Hepatocyte (in vitro differentiated cells): Measurements from ENCODE around the gene UNC45B.

Experiments
- CTCF ChIP-seq: fragments of 200-600 bp; sonication (generic); IDR thresholded peaks from 2 replicates; pipeline ENCODE4 v1.5.1; 2016; ENCODE audit warnings: antibody characterized with exemption, mild to moderate bottlenecking; ENCODE audit not compliant: poor library complexity
- EZH2 ChIP-seq: fragments of 200-600 bp; sonication (generic); IDR thresholded peaks from 2 replicates; pipeline ENCODE4 v1.6.1; 2016; ENCODE audit warnings: antibody characterized with exemption, mild to moderate bottlenecking, borderline replicate concordance

DNA sequence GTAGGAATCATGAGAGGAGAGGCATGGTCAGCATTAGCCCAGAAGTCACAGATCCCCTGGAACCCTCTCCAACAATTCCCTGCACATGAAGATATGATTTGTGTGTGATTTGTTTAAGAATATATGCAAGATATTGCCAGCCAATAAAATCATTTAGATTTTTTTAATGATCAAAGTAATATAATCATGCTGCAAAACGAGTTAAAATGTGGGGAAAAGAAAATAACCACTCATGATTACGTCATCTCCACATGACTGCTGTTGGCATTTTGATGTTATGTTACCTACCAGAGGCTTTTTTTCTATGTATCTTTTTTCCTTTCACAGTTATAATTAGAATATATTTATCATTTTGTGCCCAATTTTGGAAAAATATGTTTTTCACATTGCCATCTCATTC lies 24.2 kb downstream of the UNC45B start:
- no peak for TF ChIP-seq CTCF
- no peak for TF ChIP-seq EZH2
